Neural cell (in vitro differentiated cells): ENCODE data around the gene AMPH. TPM values are rescaled to one million over a fixed set of nuclear protein-coding genes. Genes with fewer than 3 reads are reported as not detected.

Source experiments
- H2AFZ ChIP-seq: fragments of 200-600, 300-800 bp; sonication (generic), shearing (Covaris generic); 2 replicates; pipeline ENCODE4 v1.6.0; 2014; ENCODE audit warnings: low read depth, mild to moderate bottlenecking, antibody characterized with exemption, low read length, moderate library complexity
- H3F3A ChIP-seq: fragments of 200-600 bp; shearing (Covaris generic); 2 replicates; pipeline ENCODE4 v1.6.1; 2016; ENCODE audit warnings: mild to moderate bottlenecking, moderate library complexity, mixed read lengths, antibody characterized with exemption, low read length; ENCODE audit not compliant: insufficient read depth, poor library complexity, severe bottlenecking
- H3K27ac ChIP-seq: fragments of 200-600, 300-800 bp; sonication (generic), shearing (Covaris generic); 2 replicates; pipeline ENCODE4 v1.5.1; 2014; ENCODE audit warnings: mild to moderate bottlenecking, low read length, moderate library complexity
- H3K27me3 ChIP-seq: fragments of 300-800, 200-600 bp; sonication (generic), shearing (Covaris generic); 2 replicates; pipeline ENCODE4 v1.6.0; 2014; ENCODE audit warnings: mild to moderate bottlenecking, low read depth, low read length, moderate library complexity; ENCODE audit not compliant: insufficient read depth
- H3K36me3 ChIP-seq: fragments of 300-800, 200-600 bp; sonication (generic), shearing (Covaris generic); 2 replicates; pipeline ENCODE4 v1.5.1; 2014; ENCODE audit warnings: mild to moderate bottlenecking, antibody characterized with exemption, low read length, moderate library complexity; ENCODE audit not compliant: insufficient read depth
- H3K4me2 ChIP-seq: fragments of 300-800, 200-600 bp; sonication (generic), shearing (Covaris generic); 2 replicates; pipeline ENCODE4 v1.6.0; 2014; ENCODE audit warnings: mild to moderate bottlenecking, low read length
- H3K4me3 ChIP-seq: fragments of 300-800, 200-600 bp; sonication (generic), shearing (Covaris generic); 2 replicates; pipeline ENCODE4 v1.5.1; 2014; ENCODE audit warnings: mild to moderate bottlenecking, low read length, moderate library complexity
- H3K79me2 ChIP-seq: fragments of 200-600 bp; shearing (Covaris generic); replicated peaks from 2 replicates; pipeline ENCODE4 v1.6.0; 2014; ENCODE audit warnings: mild to moderate bottlenecking, low read length, moderate library complexity; ENCODE audit not compliant: insufficient read depth
- H3K9ac ChIP-seq: fragments of 300-800, 200-600 bp; sonication (generic), shearing (Covaris generic); 2 replicates; pipeline ENCODE4 v1.6.1; 2016; ENCODE audit warnings: mild to moderate bottlenecking, low read length, mixed read lengths
- H3K9me2 ChIP-seq: fragments of 200-600 bp; shearing (Covaris generic); 2 replicates; pipeline ENCODE4 v1.6.1; 2016; ENCODE audit warnings: mild to moderate bottlenecking, low read length, mixed read lengths; ENCODE audit not compliant: insufficient read depth
- H3K9me3 ChIP-seq: fragments of 200-600, 300-800 bp; sonication (generic), shearing (Covaris generic); 2 replicates; pipeline ENCODE4 v1.6.1; 2016; ENCODE audit warnings: mild to moderate bottlenecking, mixed run types, low read length, moderate library complexity, mixed read lengths
- H4K20me1 ChIP-seq: fragments of 200-600 bp; shearing (Covaris generic); 2 replicates; pipeline ENCODE4 v1.6.1; 2016; ENCODE audit warnings: mild to moderate bottlenecking, mixed run types; ENCODE audit not compliant: insufficient read depth
- EP300 ChIP-seq: fragments of 450-650 bp; conservative IDR thresholded peaks from 2 replicates; pipeline ENCODE4 v1.6.1; 2014; ENCODE audit warnings: antibody characterized with exemption, mild to moderate bottlenecking, moderate library complexity; ENCODE audit not compliant: poor library complexity, severe bottlenecking
- EZH2 ChIP-seq: fragments of 200-600, 300-800 bp; shearing (Covaris generic), sonication (generic); IDR thresholded peaks from 2 replicates; pipeline ENCODE4 v1.6.1; 2014; ENCODE audit warnings: antibody characterized with exemption, low read length, borderline replicate concordance, mild to moderate bottlenecking; ENCODE audit not compliant: insufficient read depth, poor library complexity, severe bottlenecking
- MXI1 ChIP-seq: fragments of 450-650 bp; conservative IDR thresholded peaks from 2 replicates; pipeline ENCODE4 v1.6.1; 2014; ENCODE audit warnings: antibody characterized with exemption, mild to moderate bottlenecking; ENCODE audit not compliant: poor library complexity, severe bottlenecking
- POLR2AphosphoS5 ChIP-seq: IDR thresholded peaks from 2 replicates; pipeline ENCODE4 v1.6.1; 2012
- RAD21 ChIP-seq: fragments of 450-650 bp; conservative IDR thresholded peaks from 2 replicates; pipeline ENCODE4 v1.6.1; 2014; ENCODE audit warnings: antibody characterized with exemption, mild to moderate bottlenecking, moderate library complexity
- SMC3 ChIP-seq: fragments of 450-650 bp; conservative IDR thresholded peaks from 2 replicates; pipeline ENCODE4 v1.6.1; 2014; ENCODE audit warnings: antibody characterized with exemption, mild to moderate bottlenecking, moderate library complexity; ENCODE audit not compliant: poor library complexity
- TAF1 ChIP-seq: IDR thresholded peaks from 2 replicates; pipeline ENCODE4 v1.6.1; 2012; ENCODE audit warnings: low read depth
- polyA plus RNA-seq: library from polyadenylated mRNA; depleted of rRNA; stranded (reverse); fragments of >200 nt; gene quantifications from 2 replicates; pipeline ENCODE4 v1.2.3, GENCODE V29; 2014
- TF ChIP-seq, protein P1 (sequence below): fragments of 450-650 bp; IDR thresholded peaks from 2 replicates; pipeline ENCODE4 v1.5.1; 2014; ENCODE audit warnings: antibody characterized with exemption, mild to moderate bottlenecking, moderate library complexity; ENCODE audit not compliant: poor library complexity, severe bottlenecking
- TF ChIP-seq, protein P2 (sequence below): IDR thresholded peaks from 2 replicates; pipeline ENCODE4 v1.6.1; 2012; ENCODE audit warnings: borderline replicate concordance

AMPH gene
- polyA plus RNA-seq, 1 donor from 2014 or later = 33.7 TPM

DNA sequence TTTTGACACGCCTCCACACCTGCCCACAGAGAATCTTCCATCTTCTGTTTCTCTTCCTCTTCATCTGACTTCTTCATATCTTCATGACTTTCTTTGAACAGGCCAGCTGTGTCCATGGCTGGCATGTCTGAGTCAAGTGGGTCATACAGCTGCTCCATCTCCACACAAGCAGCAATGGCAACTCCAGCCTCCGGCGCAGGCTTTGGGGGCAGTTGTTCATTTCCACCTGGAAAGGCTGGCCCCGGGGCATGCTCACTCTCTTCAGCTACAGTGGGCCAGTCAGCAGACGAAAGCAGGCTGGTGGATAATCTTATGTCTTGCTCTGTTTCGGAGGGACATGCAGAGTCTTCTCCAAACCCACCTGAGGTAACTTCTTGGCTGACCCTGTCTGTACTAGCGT is 202.1 kb downstream of the AMPH start:
- Histone ChIP-seq H3K4me2 (no peak overlapping the region), H2AFZ (no peak overlapping the region), H3K27me3 (no peaks in the 10 kb centered on the region), H3K9me3 (no peaks in the 10 kb centered on the region), H3K36me3 (peaks cover 6% of the 10 kb centered on the region), H4K20me1 (no peaks in the 10 kb centered on the region), H3K79me2 (no peaks in the 10 kb centered on the region), H3K4me3 (no peak overlapping the region), H3F3A (no peaks in the 10 kb centered on the region), H3K9ac (no peak overlapping the region), H3K27ac (no peak overlapping the region), H3K9me2 (no peaks in the 10 kb centered on the region)
- no peak for TF ChIP-seq RAD21
- TF ChIP-seq, protein P1, sequence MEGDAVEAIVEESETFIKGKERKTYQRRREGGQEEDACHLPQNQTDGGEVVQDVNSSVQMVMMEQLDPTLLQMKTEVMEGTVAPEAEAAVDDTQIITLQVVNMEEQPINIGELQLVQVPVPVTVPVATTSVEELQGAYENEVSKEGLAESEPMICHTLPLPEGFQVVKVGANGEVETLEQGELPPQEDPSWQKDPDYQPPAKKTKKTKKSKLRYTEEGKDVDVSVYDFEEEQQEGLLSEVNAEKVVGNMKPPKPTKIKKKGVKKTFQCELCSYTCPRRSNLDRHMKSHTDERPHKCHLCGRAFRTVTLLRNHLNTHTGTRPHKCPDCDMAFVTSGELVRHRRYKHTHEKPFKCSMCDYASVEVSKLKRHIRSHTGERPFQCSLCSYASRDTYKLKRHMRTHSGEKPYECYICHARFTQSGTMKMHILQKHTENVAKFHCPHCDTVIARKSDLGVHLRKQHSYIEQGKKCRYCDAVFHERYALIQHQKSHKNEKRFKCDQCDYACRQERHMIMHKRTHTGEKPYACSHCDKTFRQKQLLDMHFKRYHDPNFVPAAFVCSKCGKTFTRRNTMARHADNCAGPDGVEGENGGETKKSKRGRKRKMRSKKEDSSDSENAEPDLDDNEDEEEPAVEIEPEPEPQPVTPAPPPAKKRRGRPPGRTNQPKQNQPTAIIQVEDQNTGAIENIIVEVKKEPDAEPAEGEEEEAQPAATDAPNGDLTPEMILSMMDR = no peak
- TF ChIP-seq MXI1 = no peak
- TF ChIP-seq TAF1 = no peak
- TF ChIP-seq, protein P2, sequence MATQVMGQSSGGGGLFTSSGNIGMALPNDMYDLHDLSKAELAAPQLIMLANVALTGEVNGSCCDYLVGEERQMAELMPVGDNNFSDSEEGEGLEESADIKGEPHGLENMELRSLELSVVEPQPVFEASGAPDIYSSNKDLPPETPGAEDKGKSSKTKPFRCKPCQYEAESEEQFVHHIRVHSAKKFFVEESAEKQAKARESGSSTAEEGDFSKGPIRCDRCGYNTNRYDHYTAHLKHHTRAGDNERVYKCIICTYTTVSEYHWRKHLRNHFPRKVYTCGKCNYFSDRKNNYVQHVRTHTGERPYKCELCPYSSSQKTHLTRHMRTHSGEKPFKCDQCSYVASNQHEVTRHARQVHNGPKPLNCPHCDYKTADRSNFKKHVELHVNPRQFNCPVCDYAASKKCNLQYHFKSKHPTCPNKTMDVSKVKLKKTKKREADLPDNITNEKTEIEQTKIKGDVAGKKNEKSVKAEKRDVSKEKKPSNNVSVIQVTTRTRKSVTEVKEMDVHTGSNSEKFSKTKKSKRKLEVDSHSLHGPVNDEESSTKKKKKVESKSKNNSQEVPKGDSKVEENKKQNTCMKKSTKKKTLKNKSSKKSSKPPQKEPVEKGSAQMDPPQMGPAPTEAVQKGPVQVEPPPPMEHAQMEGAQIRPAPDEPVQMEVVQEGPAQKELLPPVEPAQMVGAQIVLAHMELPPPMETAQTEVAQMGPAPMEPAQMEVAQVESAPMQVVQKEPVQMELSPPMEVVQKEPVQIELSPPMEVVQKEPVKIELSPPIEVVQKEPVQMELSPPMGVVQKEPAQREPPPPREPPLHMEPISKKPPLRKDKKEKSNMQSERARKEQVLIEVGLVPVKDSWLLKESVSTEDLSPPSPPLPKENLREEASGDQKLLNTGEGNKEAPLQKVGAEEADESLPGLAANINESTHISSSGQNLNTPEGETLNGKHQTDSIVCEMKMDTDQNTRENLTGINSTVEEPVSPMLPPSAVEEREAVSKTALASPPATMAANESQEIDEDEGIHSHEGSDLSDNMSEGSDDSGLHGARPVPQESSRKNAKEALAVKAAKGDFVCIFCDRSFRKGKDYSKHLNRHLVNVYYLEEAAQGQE = no peak
- no peak for TF ChIP-seq SMC3
- TF ChIP-seq EP300 = no peak
- no peak for TF ChIP-seq EZH2
- TF ChIP-seq POLR2AphosphoS5 = no peak

DNA sequence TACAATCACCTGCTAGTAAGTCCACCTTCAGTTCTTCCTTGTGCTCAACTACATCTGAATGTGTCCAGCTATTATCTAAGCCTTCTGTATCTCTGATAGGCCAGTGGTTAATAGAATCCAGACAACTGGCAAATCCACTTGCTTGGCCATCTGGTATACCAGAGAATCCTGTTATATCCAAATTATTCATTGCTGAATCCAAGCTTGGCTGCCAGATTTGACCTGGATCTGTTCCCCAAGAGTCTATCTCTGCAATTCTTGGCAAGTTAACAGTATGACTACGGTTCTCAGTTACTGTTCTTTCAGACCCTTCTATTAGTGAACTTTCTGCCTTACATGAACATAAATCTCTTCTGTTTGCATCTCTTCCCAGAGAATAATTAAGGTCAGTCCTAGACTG is 203.1 kb downstream of the AMPH start:
- Histone ChIP-seq H3K9me2 (no peaks in the 10 kb centered on the region), H2AFZ (no peak overlapping the region), H3K36me3 (peaks cover 6% of the 10 kb centered on the region), H4K20me1 (no peaks in the 10 kb centered on the region), H3K4me3 (no peak overlapping the region), H3K9me3 (no peaks in the 10 kb centered on the region), H3K9ac (no peak overlapping the region), H3K79me2 (no peaks in the 10 kb centered on the region), H3K4me2 (no peak overlapping the region), H3F3A (no peaks in the 10 kb centered on the region), H3K27me3 (no peaks in the 10 kb centered on the region), H3K27ac (no peak overlapping the region)
- TF ChIP-seq, protein P1 = no peak
- TF ChIP-seq, protein P2 = no peak
- TF ChIP-seq POLR2AphosphoS5 (no peak), SMC3 (no peak), MXI1 (no peak), RAD21 (no peak)
